ENCODE results near the gene ARAP3. TPM values are rescaled to one million over a fixed set of nuclear protein-coding genes. Genes with fewer than 3 reads are reported as not detected.
A peak's percentile ranks its signal among the peaks of the same experiment; 100 is the strongest.

ARAP3 gene
- total and polyA plus RNA-seq, 3 donors from 2014 or later, result 4.0 to 4.8 (median 4.1) TPM

GRCh38 chr5:141683596-141684141 lies 1.6 kb upstream of the ARAP3 start:
- TF ChIP-seq POLR2A (IDR thresholded peaks at IDR 0.05) (no peak), CTCF (IDR thresholded peaks at IDR 0.05) (no peak)
- no peak overlapping the region for H3K27ac ChIP-seq

DNA sequence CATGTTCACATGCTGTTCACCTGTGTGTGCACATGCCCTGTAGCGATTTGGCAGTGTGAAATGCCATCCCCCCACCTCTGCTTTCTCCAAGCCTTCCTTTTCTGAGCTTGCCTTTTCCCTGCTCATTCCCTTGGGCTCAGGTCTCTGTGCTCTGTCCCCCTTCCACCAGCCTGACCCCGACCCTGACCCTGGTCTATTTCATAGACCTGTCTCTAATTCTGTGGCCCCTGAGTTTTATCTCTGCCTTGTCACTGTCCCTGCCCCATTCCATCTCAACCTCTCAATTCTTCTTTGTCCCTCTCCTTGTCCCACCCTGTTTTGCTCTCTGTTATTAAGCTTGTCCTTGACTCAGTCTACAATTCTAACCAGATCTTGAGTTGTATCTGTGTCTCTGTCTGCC lies 735 bp downstream of the ARAP3 start:
- Histone ChIP-seq H3K4me1 (peaks cover 5% of the 10 kb centered on the region), H3K36me3 (ENCODE audit: low read depth, missing control alignments) (no peaks in the 10 kb centered on the region), H3K9me3 (no peaks in the 10 kb centered on the region), H3K27ac (peak overlapping the region in 1 of 2 donors; percentile 72), H3K4me3 (peak overlapping the region in 1 of 2 donors; percentile 59), H3K27me3 (no peaks in the 10 kb centered on the region)
- no peak for DNase-seq
- intact Hi-C loops (cut with DNase I; ENCODE audit: low total_unique reads), result no loop called here
- WGBS, 2 donors, result 31 to 58% methylated on average over 2 of the region's 2 CpGs
- TF ChIP-seq POLR2A (IDR thresholded peaks at IDR 0.05), result no peak
- no peak for TF ChIP-seq CTCF (IDR thresholded peaks at IDR 0.05)

More at GRCh38 chr5:141683596-141684141, 1.6 kb upstream of the ARAP3 start:
- Histone ChIP-seq H3K4me1 (peaks cover 5% of the 10 kb centered on the region), H3K27me3 (no peaks in the 10 kb centered on the region), H3K4me3 (no peak overlapping the region), H3K36me3 (ENCODE audit: low read depth, missing control alignments) (no peaks in the 10 kb centered on the region), H3K9me3 (no peaks in the 10 kb centered on the region)
- intact Hi-C loops (cut with DNase I; ENCODE audit: low total_unique reads), result no loop called here
- DNase-seq, result no peak

GRCh38 chr5:141680751-141681201 lies 1.3 kb downstream of the ARAP3 start:
- intact Hi-C loops (cut with DNase I; ENCODE audit: low total_unique reads), result no loop called here
- H3K9me3 ChIP-seq, result no peaks in the 10 kb centered on the region
- WGBS, 2 donors, result 45 to 57% methylated on average over 5 to 6 of the region's 6 CpGs
- H3K36me3 ChIP-seq (ENCODE audit: low read depth, missing control alignments), result no peaks in the 10 kb centered on the region
- peaks cover 5% of the 10 kb centered on the region for H3K4me1 ChIP-seq
- no peak for DNase-seq
- TF ChIP-seq POLR2A (IDR thresholded peaks at IDR 0.05) (no peak), CTCF (IDR thresholded peaks at IDR 0.05) (no peak)
- no peak overlapping the region for H3K27ac ChIP-seq
- H3K4me3 ChIP-seq, result no peak overlapping the region
- no peaks in the 10 kb centered on the region for H3K27me3 ChIP-seq

DNA sequence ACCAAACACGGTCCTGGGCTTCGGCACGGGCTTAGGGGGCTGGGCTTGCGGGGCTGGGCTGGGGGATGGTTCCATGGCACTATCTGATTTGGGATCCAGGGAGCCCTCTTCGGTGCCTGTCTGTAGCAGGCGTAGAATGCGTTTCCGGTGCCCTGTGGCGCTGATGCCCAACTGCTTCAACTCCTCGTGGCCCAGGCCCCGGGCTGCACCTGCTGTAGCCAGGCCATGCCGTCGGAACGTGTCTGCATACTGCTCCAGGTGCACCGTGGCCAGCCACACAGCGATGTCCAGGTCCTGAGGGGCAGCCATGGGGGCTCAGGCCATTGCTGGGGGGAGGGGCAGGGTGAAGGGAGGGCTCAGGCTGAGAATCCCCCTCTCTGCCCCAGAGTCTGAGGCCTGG lies 1.9 kb downstream of the ARAP3 start:
- DNase-seq, result no peak
- no peak for TF ChIP-seq POLR2A (IDR thresholded peaks at IDR 0.05)
- TF ChIP-seq CTCF (IDR thresholded peaks at IDR 0.05), result no peak
- Histone ChIP-seq H3K27me3 (no peaks in the 10 kb centered on the region), H3K36me3 (ENCODE audit: low read depth, missing control alignments) (no peaks in the 10 kb centered on the region), H3K4me1 (peaks cover 5% of the 10 kb centered on the region), H3K9me3 (no peaks in the 10 kb centered on the region), H3K4me3 (no peak overlapping the region), H3K27ac (no peak overlapping the region)
- WGBS, 2 donors, result 94% methylated on average over 16 of the region's 16 CpGs; no CpG with 5 or more reads in 1 of the 2 donors
- intact Hi-C loops (cut with DNase I; ENCODE audit: low total_unique reads), result no loop called here

DNA sequence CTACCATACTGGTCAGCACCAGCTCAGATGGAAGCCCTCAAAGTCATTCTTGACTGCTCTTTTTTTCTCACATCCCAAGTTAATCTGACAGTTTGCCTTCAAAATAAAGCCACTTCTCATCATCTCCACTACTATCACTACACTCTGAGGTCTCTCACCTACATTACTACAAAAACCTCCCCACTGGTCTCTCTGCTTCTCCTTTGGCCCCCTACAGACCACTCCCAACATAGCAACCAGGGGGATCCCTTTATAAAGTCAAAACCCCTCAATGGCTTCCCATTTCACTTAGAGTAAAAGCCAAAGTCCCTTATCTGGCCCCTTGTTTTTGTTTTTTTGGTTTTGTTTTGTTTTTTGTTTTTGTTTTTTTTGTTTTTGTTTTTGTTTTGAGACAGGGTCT lies 4.6 kb downstream of the ARAP3 start:
- H3K27me3 ChIP-seq, result no peaks in the 10 kb centered on the region
- no peaks in the 10 kb centered on the region for H3K36me3 ChIP-seq (ENCODE audit: low read depth, missing control alignments)
- H3K27ac ChIP-seq, result no peak overlapping the region
- TF ChIP-seq POLR2A (IDR thresholded peaks at IDR 0.05), result no peak
- TF ChIP-seq CTCF (IDR thresholded peaks at IDR 0.05), result peak in 1 of 3 experiments; percentile 9
- DNase-seq, result no peak
- no peaks in the 10 kb centered on the region for H3K9me3 ChIP-seq
- intact Hi-C loops (cut with DNase I; ENCODE audit: low total_unique reads), result no loop called here
- no peak overlapping the region for H3K4me3 ChIP-seq
- H3K4me1 ChIP-seq, result peaks cover 2% of the 10 kb centered on the region

Data from testis (tissue), 3 donors.